ENCODE results near the gene KIF18B. TPM values are rescaled to one million over a fixed set of nuclear protein-coding genes. Genes with fewer than 3 reads are reported as not detected.

Gene KIF18B
- total and polyA plus RNA-seq, 2 donors from 2014 or later: 0.44 TPM; not detected in 1

DNA sequence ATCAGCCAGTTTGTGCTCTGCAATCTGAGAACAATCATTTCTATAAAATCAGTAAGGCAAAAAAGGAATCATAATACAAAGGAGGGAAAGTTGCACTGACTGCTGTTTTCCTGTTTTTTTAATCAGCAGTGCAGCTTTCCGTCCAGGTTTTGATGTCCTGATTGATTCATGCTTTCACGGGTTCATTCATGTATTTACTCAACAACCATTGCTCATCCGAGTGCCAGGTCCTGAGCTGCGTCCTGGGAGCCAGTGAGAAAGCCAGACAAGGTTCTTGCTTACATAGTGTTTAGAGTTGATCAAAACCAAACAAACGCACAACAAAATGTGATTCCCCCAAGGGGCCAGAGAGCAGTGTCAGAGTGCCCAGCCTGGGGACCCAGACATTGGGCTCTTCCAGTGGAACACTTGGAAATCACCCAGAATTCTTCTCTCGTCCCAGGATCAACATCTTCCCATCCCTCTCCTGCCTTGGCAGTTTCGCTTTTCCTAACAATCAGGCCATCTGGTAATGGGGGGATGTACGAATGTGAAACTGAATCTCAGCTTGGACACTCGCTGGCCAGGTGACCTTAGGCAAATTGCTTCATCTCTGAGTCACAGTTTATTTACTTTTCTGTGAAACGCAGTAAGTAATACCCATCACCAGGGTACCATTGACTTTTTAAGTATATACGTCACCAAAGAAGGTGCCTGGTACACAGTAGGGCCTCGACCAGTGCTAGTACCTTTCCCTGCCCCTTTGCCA, 33.8 kb upstream of the KIF18B start:
- Histone ChIP-seq H3K4me3 (ENCODE audit: low read length in 3 of 3) (no peak overlapping the region), H3K9ac (ENCODE audit: low read length in 3 of 3) (no peak overlapping the region), H3K27me3 (ENCODE audit: control insufficient read depth, insufficient read depth, low read length) (peaks cover 2% of the 10 kb centered on the region), H3K4me1 (ENCODE audit: control insufficient read depth in 2 of 3, insufficient read depth in 2 of 3, low read depth in 1 of 3, low read length in 3 of 3) (peaks cover 0 to 3% (median 0%) of the 10 kb centered on the region in 3 donors), H3K9me3 (ENCODE audit: control insufficient read depth in 2 of 3, insufficient read depth in 1 of 3, low read length in 3 of 3) (no peaks in the 10 kb centered on the region), H3K27ac (ENCODE audit: low read depth in 2 of 2, low read length in 2 of 2) (no peak overlapping the region), H3K36me3 (ENCODE audit: control insufficient read depth in 2 of 3, insufficient read depth in 3 of 3, low read length in 3 of 3) (no peaks in the 10 kb centered on the region)
- DNase-seq (no peak), FAIRE-seq (no peak)
- intact Hi-C loops (cut with DNase I): no loop called here
- TF ChIP-seq, protein P1, sequence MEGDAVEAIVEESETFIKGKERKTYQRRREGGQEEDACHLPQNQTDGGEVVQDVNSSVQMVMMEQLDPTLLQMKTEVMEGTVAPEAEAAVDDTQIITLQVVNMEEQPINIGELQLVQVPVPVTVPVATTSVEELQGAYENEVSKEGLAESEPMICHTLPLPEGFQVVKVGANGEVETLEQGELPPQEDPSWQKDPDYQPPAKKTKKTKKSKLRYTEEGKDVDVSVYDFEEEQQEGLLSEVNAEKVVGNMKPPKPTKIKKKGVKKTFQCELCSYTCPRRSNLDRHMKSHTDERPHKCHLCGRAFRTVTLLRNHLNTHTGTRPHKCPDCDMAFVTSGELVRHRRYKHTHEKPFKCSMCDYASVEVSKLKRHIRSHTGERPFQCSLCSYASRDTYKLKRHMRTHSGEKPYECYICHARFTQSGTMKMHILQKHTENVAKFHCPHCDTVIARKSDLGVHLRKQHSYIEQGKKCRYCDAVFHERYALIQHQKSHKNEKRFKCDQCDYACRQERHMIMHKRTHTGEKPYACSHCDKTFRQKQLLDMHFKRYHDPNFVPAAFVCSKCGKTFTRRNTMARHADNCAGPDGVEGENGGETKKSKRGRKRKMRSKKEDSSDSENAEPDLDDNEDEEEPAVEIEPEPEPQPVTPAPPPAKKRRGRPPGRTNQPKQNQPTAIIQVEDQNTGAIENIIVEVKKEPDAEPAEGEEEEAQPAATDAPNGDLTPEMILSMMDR (IDR thresholded peaks at IDR 0.05; ENCODE audit: borderline replicate concordance, extremely low read depth, insufficient read depth): no peak

DNA sequence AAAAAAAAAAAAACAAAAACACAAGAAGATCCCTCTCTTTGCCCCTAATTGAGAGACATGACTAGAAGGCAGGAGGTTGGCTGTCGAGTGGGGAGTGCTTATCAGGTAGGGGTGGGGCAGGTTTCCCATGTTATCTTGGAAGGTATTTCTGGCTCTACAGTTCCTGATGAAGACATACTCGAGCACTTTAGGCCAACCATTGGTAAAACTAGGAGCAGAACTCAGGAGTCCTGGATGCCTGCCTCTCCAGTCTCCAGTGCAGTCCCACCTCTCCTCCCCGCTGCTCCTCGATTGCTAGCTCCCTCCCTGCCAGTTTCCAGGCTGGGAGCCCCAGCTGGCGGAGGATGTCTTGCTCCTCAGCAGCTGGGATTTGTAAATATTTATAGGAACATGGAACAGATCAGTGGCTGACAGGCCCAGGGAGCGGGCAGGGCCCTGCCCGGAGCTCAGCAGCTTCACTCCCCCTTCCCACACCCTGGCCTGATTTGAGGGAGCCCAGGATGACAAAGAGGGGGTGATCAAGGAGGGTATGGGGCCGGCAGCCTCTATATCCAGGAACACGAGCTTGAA, 31.9 kb upstream of the KIF18B start:
- DNase-seq (peak in 3 of 5 donors; percentile 45 to 86 (median 48)), FAIRE-seq (no peak)
- Histone ChIP-seq H3K27ac (ENCODE audit: low read depth in 2 of 2, low read length in 2 of 2) (no peak overlapping the region), H3K9me3 (ENCODE audit: control insufficient read depth in 2 of 3, insufficient read depth in 1 of 3, low read length in 3 of 3) (no peaks in the 10 kb centered on the region), H3K36me3 (ENCODE audit: control insufficient read depth in 2 of 3, insufficient read depth in 3 of 3, low read length in 3 of 3) (no peaks in the 10 kb centered on the region), H3K4me3 (ENCODE audit: low read length in 3 of 3) (no peak overlapping the region), H3K4me1 (ENCODE audit: control insufficient read depth in 2 of 3, insufficient read depth in 2 of 3, low read depth in 1 of 3, low read length in 3 of 3) (peaks cover 0 to 3% (median 0%) of the 10 kb centered on the region in 3 donors), H3K27me3 (ENCODE audit: control insufficient read depth, insufficient read depth, low read length) (no peaks in the 10 kb centered on the region), H3K9ac (ENCODE audit: low read length in 3 of 3) (no peak overlapping the region)
- TF ChIP-seq, protein P1 (IDR thresholded peaks at IDR 0.05; ENCODE audit: borderline replicate concordance, extremely low read depth, insufficient read depth): no peak
- intact Hi-C loops (cut with DNase I): no loop called here

DNA sequence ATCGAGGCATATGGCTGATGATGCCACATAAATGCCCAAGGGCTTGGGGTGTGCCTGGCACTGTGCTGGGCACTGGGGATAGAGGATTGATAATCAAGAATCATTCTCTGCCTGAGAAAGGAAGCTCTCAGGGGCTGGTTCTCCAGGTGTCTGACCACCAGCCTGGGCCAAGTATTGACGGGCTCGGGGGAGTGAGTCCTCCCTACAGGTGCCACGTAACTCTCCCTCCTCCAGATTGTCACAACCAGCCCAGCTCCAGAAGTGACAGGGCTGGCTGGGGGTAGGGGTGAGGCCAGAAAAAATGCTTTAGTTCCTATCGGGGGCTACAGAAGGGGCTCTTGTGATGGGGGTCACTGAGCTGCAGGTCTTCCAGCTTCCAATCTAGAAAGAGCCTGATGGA, 31.2 kb upstream of the KIF18B start:
- Histone ChIP-seq H3K9me3 (ENCODE audit: control insufficient read depth in 2 of 3, insufficient read depth in 1 of 3, low read length in 3 of 3) (no peaks in the 10 kb centered on the region), H3K36me3 (ENCODE audit: control insufficient read depth in 2 of 3, insufficient read depth in 3 of 3, low read length in 3 of 3) (no peaks in the 10 kb centered on the region), H3K4me1 (ENCODE audit: control insufficient read depth in 2 of 3, insufficient read depth in 2 of 3, low read depth in 1 of 3, low read length in 3 of 3) (peaks cover 0 to 3% (median 0%) of the 10 kb centered on the region in 3 donors), H3K4me3 (ENCODE audit: low read length in 3 of 3) (no peak overlapping the region), H3K9ac (ENCODE audit: low read length in 3 of 3) (no peak overlapping the region), H3K27ac (ENCODE audit: low read depth in 2 of 2, low read length in 2 of 2) (no peak overlapping the region), H3K27me3 (ENCODE audit: control insufficient read depth, insufficient read depth, low read length) (no peaks in the 10 kb centered on the region)
- intact Hi-C loops (cut with DNase I): no loop called here
- DNase-seq: no peak
- TF ChIP-seq, protein P1 (IDR thresholded peaks at IDR 0.05; ENCODE audit: borderline replicate concordance, extremely low read depth, insufficient read depth): no peak
- FAIRE-seq: no peak
